Measurements from ENCODE around the gene TARDBP. TPM values are rescaled to one million over a fixed set of nuclear protein-coding genes. Genes with fewer than 3 reads are reported as not detected.

The TARDBP gene
- total and polyA plus RNA-seq, 9 of the 15 experiments (the other 6 are each of a cell fraction or from before 2014, with no cell fraction given) = 122 to 515 (median 243) TPM

DNA sequence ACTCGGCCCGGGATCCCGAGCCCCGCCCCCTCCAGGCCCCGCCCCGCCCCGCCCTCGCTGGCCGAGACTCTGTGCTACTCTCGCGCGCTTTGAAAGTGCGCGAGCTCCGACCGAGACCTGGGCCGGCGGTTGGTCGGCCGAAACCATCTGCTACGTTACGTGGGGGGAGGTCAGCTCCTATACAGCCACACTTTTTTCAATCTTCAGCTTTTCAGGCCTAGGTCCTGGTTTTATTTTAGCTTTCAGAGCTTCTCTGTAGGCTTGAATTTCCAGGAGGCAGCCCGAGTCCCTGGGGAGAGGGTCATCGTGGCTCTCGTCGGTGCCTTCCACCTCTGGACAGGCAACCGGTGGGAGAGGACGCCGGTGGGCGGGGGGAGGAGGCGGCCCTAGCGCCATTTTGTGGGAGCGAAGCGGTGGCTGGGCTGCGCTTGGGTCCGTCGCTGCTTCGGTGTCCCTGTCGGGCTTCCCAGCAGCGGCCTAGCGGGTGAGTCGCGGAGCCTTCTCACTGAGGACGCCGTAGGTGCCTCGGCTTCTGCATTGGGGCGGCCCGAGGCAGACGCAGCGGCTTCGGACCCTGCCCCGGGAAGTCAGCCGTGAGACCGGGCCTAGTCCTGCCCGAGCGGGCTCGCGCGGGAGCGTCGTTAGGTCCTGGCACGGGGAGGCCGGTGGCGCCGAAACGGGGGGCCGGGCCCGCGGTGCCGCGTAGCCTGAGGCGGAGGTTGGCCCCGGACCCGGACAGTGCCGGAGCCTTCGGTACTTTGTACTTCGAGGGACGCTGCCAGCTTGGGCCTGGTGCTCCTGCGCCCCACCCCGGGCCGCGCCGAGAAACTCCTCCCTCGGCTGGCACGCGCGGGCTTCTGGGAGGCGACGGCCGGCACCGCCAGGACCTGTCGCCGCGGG lies at the start of gene TARDBP (continued):
- TF ChIP-seq CGGBP1 (CRISPR knock-in tag; IDR thresholded peaks at IDR 0.05) = no peak; the same call in 1 of the 2 replicates
- TF ChIP-seq TAL1 (IDR thresholded peaks at IDR 0.05) = no peak
- peak; percentile 84; the same call in 1 of the 2 replicates for TF ChIP-seq RBM14 (IDR thresholded peaks at IDR 0.05; ENCODE audit: borderline replicate concordance, insufficient read depth, low read depth, low read length)
- TF ChIP-seq MGA (IDR thresholded peaks at IDR 0.05) = no peak
- TF ChIP-seq SNIP1 (IDR thresholded peaks at IDR 0.05; ENCODE audit: low read depth) = no peak
- TF ChIP-seq KLF13 (tag; IDR thresholded peaks at IDR 0.05; ENCODE audit: borderline replicate concordance, low read depth) = peak; percentile 60; the same call in 1 of the 2 replicates
- peak; percentile 28; the same call in 1 of the 2 replicates for TF ChIP-seq NFATC3 (IDR thresholded peaks at IDR 0.05)
- TF ChIP-seq ZNF165 (CRISPR knock-in tag; IDR thresholded peaks at IDR 0.05; ENCODE audit: borderline replicate concordance) = no peak
- TF ChIP-seq E2F3 (CRISPR knock-in tag; IDR thresholded peaks at IDR 0.05) = peak; percentile 78; the same call in 1 of the 2 replicates
- TF ChIP-seq ZBTB5 (IDR thresholded peaks at IDR 0.05) = no peak
- TF ChIP-seq BMI1 (IDR thresholded peaks at IDR 0.05; ENCODE audit: low read length) = no peak
- no peak for TF ChIP-seq TCFL5 (CRISPR knock-in tag; conservative IDR thresholded peaks at IDR 0.05)
- no peak for TF ChIP-seq SAFB2 (IDR thresholded peaks at IDR 0.05; ENCODE audit: borderline replicate concordance, low read depth, low read length, severe bottlenecking)

All from K562 (cell line).